HepG2 (cell line): ENCODE measurements around the gene GPR87. TPM values are rescaled to one million over a fixed set of nuclear protein-coding genes. Genes with fewer than 3 reads are reported as not detected.

ENCODE experiments used
- ATAC-seq: fragments of 200-7000 bp; cut with Tn5 transposase; 3 replicates; pipeline ENCODE4 v1.9.1; 2020; ENCODE audit warnings: mild to moderate bottlenecking, moderate library complexity
- BruUV-seq: library from RNA; stranded (reverse); fragments of 400-500 nt; replicated peaks from 2 replicates; lab custom pipeline; 2021; lab: Mats Ljungman, UMichigan
- CTCF ChIA-PET: fragments of 300-600 bp; formaldehyde crosslinking; extraction: SDS; loops from one replicate; lab custom pipeline; 2021; ENCODE audit warnings: low total read pairs, inconsistent platforms, low intra/inter-chr PET ratio; lab: Yijun Ruan, JAX
- POLR2A ChIA-PET: fragments of 350-600 bp; sonication (Branson Sonifier 250); formaldehyde crosslinking; loops from one replicate; lab custom pipeline; 2020; ENCODE audit warnings: antibody characterized with exemption, inconsistent platforms; lab: Yijun Ruan, JAX
- DNase-seq: peaks from one replicate; pipeline ENCODE4 v3.0.0-alpha.2; 2015; ENCODE audit warnings: low spot score
- FAIRE-seq: peaks from 3 replicates; lab custom pipeline; 2011; peaks lifted over from hg19 to GRCh38; lab: Jason Lieb, UNC
- H2AFZ ChIP-seq: one replicate; pipeline ENCODE4 v1.6.1; 2011; ENCODE audit warnings: low read length, inconsistent platforms
- H3K27ac ChIP-seq: fragments of 300-600 bp; 3 replicates; pipeline ENCODE4 v1.8.0; 2011; ENCODE audit warnings: mixed run types, mild to moderate bottlenecking, mixed read lengths, low read length, inconsistent platforms; ENCODE audit not compliant: insufficient read depth; ENCODE audit errors: extremely low read length
- H3K27me3 ChIP-seq, 2 experiments: fragments of 200-600 bp in 1 of 2; 2 replicates in 1 of 2; 3 replicates in 1 of 2; pipeline versions ENCODE4 v1.6.0 to v1.8.0; 2011; ENCODE audit warnings: low read length in 2 of 2, mild to moderate bottlenecking in 2 of 2, moderate library complexity in 2 of 2, inconsistent platforms in 1 of 2; ENCODE audit not compliant: insufficient read depth in 2 of 2, control insufficient read depth in 1 of 2
- H3K36me3 ChIP-seq, 2 experiments: fragments of 200-600 bp in 1 of 2; replicated peaks in 1 of 2; 2 replicates in 1 of 2; 3 replicates in 1 of 2; pipeline versions ENCODE4 v1.5.1 to v1.8.0; 2011; ENCODE audit warnings: low read length in 2 of 2, inconsistent platforms in 1 of 2; ENCODE audit not compliant: insufficient read depth in 2 of 2, control insufficient read depth in 1 of 2
- H3K4me1 ChIP-seq: 2 replicates; pipeline ENCODE4 v1.5.1; 2012; ENCODE audit warnings: low read length, inconsistent platforms; ENCODE audit not compliant: insufficient read depth
- H3K4me2 ChIP-seq: 2 replicates; pipeline ENCODE4 v1.6.0; 2011; ENCODE audit warnings: low read depth, low read length, inconsistent platforms
- H3K4me3 ChIP-seq, 3 experiments: fragments of 200-600 bp in 1 of 3; sonication (generic), shearing (Covaris generic) in 1 of 3; replicated peaks in 1 of 3; 2 replicates each; pipeline ENCODE4 v1.5.1; 2011 to 2016; ENCODE audit warnings: low read length in 3 of 3, inconsistent platforms in 2 of 3, low read depth in 2 of 3, mild to moderate bottlenecking in 2 of 3, control low read depth in 1 of 3, mixed read lengths in 1 of 3; ENCODE audit not compliant: insufficient read depth in 1 of 3
- H3K79me2 ChIP-seq: one replicate; pipeline ENCODE4 v1.6.1; 2011; ENCODE audit warnings: low read length, inconsistent platforms; ENCODE audit not compliant: insufficient read depth
- H3K9ac ChIP-seq: 2 replicates; pipeline ENCODE4 v1.6.0; 2011; ENCODE audit warnings: mild to moderate bottlenecking, low read depth, low read length, inconsistent platforms; ENCODE audit not compliant: insufficient read depth
- H3K9me3 ChIP-seq: 2 replicates; pipeline ENCODE4 v1.5.1; 2012; ENCODE audit warnings: mild to moderate bottlenecking, low read length
- H4K20me1 ChIP-seq: 2 replicates; pipeline ENCODE4 v1.6.0; 2011; ENCODE audit warnings: inconsistent platforms, mild to moderate bottlenecking, low read length, moderate library complexity; ENCODE audit not compliant: insufficient read depth
- CREB1 ChIP-seq, 2 experiments: fragments of 450-650 bp in 1 of 2; IDR thresholded peaks; 2 replicates each; pipeline ENCODE4 v1.6.1; 2016 to 2017; ENCODE audit warnings: control low read depth in 1 of 2, mild to moderate bottlenecking in 1 of 2, missing compliant biosample characterization in 1 of 2, missing genetic modification characterization in 1 of 2
- LRRFIP1 ChIP-seq: sonication (generic); formaldehyde crosslinking; conservative IDR thresholded peaks from 2 replicates; pipeline ENCODE4 v1.4.0; 2020; ENCODE audit warnings: missing genetic modification reagents
- NFE2 ChIP-seq: sonication (generic); formaldehyde crosslinking; IDR thresholded peaks from 2 replicates; pipeline ENCODE4 v1.4.0; 2020; ENCODE audit warnings: missing genetic modification reagents
- NFKB2 ChIP-seq: sonication (generic); formaldehyde crosslinking; IDR thresholded peaks from 2 replicates; pipeline ENCODE4 v1.4.0; 2020; ENCODE audit warnings: missing genetic modification reagents, borderline replicate concordance
- PAX8 ChIP-seq: sonication (generic); formaldehyde crosslinking; IDR thresholded peaks from 2 replicates; pipeline ENCODE4 v1.8.0; 2022; ENCODE audit warnings: mild to moderate bottlenecking, missing genetic modification reagents, borderline replicate concordance
- POLR2AphosphoS2 ChIP-seq: IDR thresholded peaks from 2 replicates; pipeline ENCODE4 v1.6.1; 2011; ENCODE audit warnings: low read depth, low read length, improper control_type of control experiment
- PPARG ChIP-seq: conservative IDR thresholded peaks from 2 replicates; pipeline ENCODE4 v1.6.1; 2016; ENCODE audit warnings: missing biosample characterization, missing genetic modification reagents
- RFX3 ChIP-seq: IDR thresholded peaks from 2 replicates; pipeline ENCODE4 v1.6.1; 2016; ENCODE audit warnings: missing biosample characterization, missing genetic modification reagents
- YY1 ChIP-seq: IDR thresholded peaks from 2 replicates; pipeline ENCODE4 v1.6.1; 2011; ENCODE audit warnings: low read length, low read depth, moderate library complexity, mild to moderate bottlenecking; ENCODE audit not compliant: insufficient read depth, insufficient replicate concordance
- ZBTB14 ChIP-seq: sonication (generic); formaldehyde crosslinking; IDR thresholded peaks from 2 replicates; pipeline ENCODE4 v1.4.0; 2020; ENCODE audit warnings: missing genetic modification reagents
- ZNF501 ChIP-seq: sonication (generic); formaldehyde crosslinking; IDR thresholded peaks from 2 replicates; pipeline ENCODE4 v1.5.1; 2020; ENCODE audit warnings: mild to moderate bottlenecking, moderate library complexity, missing genetic modification reagents
- ZNF615 ChIP-seq: sonication (generic); formaldehyde crosslinking; IDR thresholded peaks from 2 replicates; pipeline ENCODE4 v1.5.0; 2020; ENCODE audit warnings: mild to moderate bottlenecking, missing genetic modification reagents, borderline replicate concordance
- WGBS: methylation state at CpG from one replicate; pipeline ENCODE4 v1.1.6; 2017; ENCODE audit warnings: low lambda C conversion rate; 5-methylcytosine and 5-hydroxymethylcytosine counted together
- in situ Hi-C: cut with HindIII; loops from 2 replicates; pipeline ENCODE4 v1.10.0; 2017; ENCODE audit warnings: low pct_unique_long_range_greater_than_20kb; ENCODE audit not compliant: extremely low pct_ligation_motif_present
- intact Hi-C: fragments of 100-400 bp; cut with micrococcal nuclease; formaldehyde crosslinking; loops from one replicate; pipeline ENCODE4 v1.10.0; 2022; ENCODE audit not compliant: unreplicated experiment
- polyA plus RNA-seq, 8 experiments: library from polyadenylated mRNA; depleted of rRNA in 3 of 8; stranded (reverse) in 7 of 8; unstranded in 1 of 8; fragments of >200 nt; fragmentation: Illumina TruSeq in 4 of 8; extraction: Trizol in 4 of 8; gene quantifications; 2 replicates each; pipeline versions ENCODE4 v1.2.1 to v1.2.3, GENCODE V29; 2011 to 2016; ENCODE audit warnings: low read depth in 4 of 8, missing spikeins in 1 of 8, mixed read lengths in 1 of 8; ENCODE audit not compliant: insufficient read depth in 1 of 8
- total RNA-seq, 5 experiments: library from RNA; depleted of rRNA; stranded (reverse); fragments of >200 nt; fragmentation: Illumina TruSeq; extraction: Trizol; gene quantifications; 2 replicates each; pipeline ENCODE4 v1.2.3, GENCODE V29; 2016; ENCODE audit warnings: low read depth in 1 of 5
- TF ChIP-seq, protein P1 (sequence below): sonication (generic); formaldehyde crosslinking; IDR thresholded peaks from 2 replicates; pipeline ENCODE4 v1.8.0; 2022; ENCODE audit warnings: mild to moderate bottlenecking, missing genetic modification reagents, moderate library complexity

Gene GPR87
- total and polyA plus RNA-seq, 2 of the 13 experiments (the other 11 are each of a cell fraction or from before 2014, with no cell fraction given), result not detected

DNA sequence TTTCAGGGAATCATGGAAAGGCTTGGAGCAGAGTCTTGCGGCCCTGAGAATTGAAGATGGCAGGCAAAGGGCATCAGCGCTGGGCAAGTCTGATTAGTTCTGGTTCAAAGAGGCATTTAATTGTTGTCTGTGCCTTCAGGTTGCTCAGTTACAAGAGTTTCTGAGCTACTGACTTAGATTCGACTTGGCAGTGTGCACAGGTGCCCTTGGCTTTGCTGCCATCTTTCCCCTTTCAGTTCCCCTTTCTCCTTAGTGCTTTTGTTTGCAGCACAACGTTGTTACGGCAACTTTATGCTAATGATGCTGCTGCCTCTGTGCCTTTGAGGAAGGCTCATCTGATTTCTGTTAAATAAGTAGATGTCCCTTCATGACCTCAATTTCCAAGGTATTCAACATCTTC is 50.8 kb downstream of the GPR87 start:
- BruUV-seq, result no TSS peak
- H3K27ac ChIP-seq, result no peak overlapping the region
- H3K9me3 ChIP-seq, result no peaks in the 10 kb centered on the region
- TF ChIP-seq CREB1 (IDR thresholded peaks at IDR 0.05), result no peak
- TF ChIP-seq CREB1 (CRISPR knock-in tag; IDR thresholded peaks at IDR 0.05), result no peak
- TF ChIP-seq NFE2 (CRISPR knock-in tag), result no peak
- TF ChIP-seq, protein P1, sequence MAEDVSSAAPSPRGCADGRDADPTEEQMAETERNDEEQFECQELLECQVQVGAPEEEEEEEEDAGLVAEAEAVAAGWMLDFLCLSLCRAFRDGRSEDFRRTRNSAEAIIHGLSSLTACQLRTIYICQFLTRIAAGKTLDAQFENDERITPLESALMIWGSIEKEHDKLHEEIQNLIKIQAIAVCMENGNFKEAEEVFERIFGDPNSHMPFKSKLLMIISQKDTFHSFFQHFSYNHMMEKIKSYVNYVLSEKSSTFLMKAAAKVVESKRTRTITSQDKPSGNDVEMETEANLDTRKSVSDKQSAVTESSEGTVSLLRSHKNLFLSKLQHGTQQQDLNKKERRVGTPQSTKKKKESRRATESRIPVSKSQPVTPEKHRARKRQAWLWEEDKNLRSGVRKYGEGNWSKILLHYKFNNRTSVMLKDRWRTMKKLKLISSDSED (CRISPR knock-in tag), result no peak
- TF ChIP-seq ZNF615 (CRISPR knock-in tag), result no peak
- no peak for TF ChIP-seq PPARG
- no peak for TF ChIP-seq POLR2AphosphoS2
- TF ChIP-seq PAX8 (CRISPR knock-in tag), result no peak
- TF ChIP-seq ZNF501, result no peak
- TF ChIP-seq NFKB2 (CRISPR knock-in tag), result no peak
- no peak for TF ChIP-seq YY1
- no peak for TF ChIP-seq RFX3 (CRISPR knock-in tag)
- no peak for TF ChIP-seq ZBTB14 (CRISPR knock-in tag)
- TF ChIP-seq LRRFIP1, result no peak
- in situ Hi-C loops, result no loop called here
- ChIA-PET POLR2A (no interaction called here), CTCF (no interaction called here)
- H3K27me3 ChIP-seq, result no peaks in the 10 kb centered on the region; a peak in 1 of 5 replicates
- H3K36me3 ChIP-seq, result no peaks in the 10 kb centered on the region
- no peak overlapping the region for H3K4me3 ChIP-seq
- no peak overlapping the region for H3K9ac ChIP-seq
- 55% methylated on average over 3 of the region's 5 CpGs for WGBS
- no peak overlapping the region for H2AFZ ChIP-seq
- DNase-seq (no peak), FAIRE-seq (no peak), ATAC-seq (no peak)
- no peaks in the 10 kb centered on the region for H3K79me2 ChIP-seq
- H4K20me1 ChIP-seq, result no peaks in the 10 kb centered on the region
- intact Hi-C loops, result no loop called here
- no peaks in the 10 kb centered on the region for H3K4me1 ChIP-seq
- no peak overlapping the region for H3K4me2 ChIP-seq
